Measurements from ENCODE around the gene AHRR. TPM values are rescaled to one million over a fixed set of nuclear protein-coding genes. Genes with fewer than 3 reads are reported as not detected.

Gene AHRR
- total RNA-seq, 2 donors from 2014 or later = 0.26 to 0.33 TPM

GRCh38 chr5:359301-359897 is 37.9 kb downstream of the AHRR start:
- H3K27ac ChIP-seq = no peak overlapping the region
- ATAC-seq (no peak), DNase-seq (no peak)
- no peak overlapping the region for H3K4me3 ChIP-seq
- H3K36me3 ChIP-seq (replicated peaks in 1 of 2; ENCODE audit: insufficient read depth in 1 of 2, low read depth in 2 of 2) = no peaks in the 10 kb centered on the region
- H3K9me3 ChIP-seq = no peaks in the 10 kb centered on the region
- intact Hi-C loops (cut with DNase I) = no loop called here
- H3K27me3 ChIP-seq = no peaks in the 10 kb centered on the region
- no peaks in the 10 kb centered on the region for H3K4me1 ChIP-seq
- TF ChIP-seq CTCF (IDR thresholded peaks at IDR 0.05) (no peak), POLR2A (IDR thresholded peaks at IDR 0.05) (no peak)
- 74 to 79% methylated on average over 14 to 17 of the region's 23 CpGs for WGBS, 2 donors

GRCh38 chr5:360257-361027 is 38.9 kb downstream of the AHRR start:
- intact Hi-C loops (cut with DNase I) = no loop called here
- no peaks in the 10 kb centered on the region for H3K36me3 ChIP-seq (replicated peaks in 1 of 2; ENCODE audit: insufficient read depth in 1 of 2, low read depth in 2 of 2)
- no peak for DNase-seq
- ATAC-seq = no peak
- H3K9me3 ChIP-seq = no peaks in the 10 kb centered on the region
- H3K27me3 ChIP-seq = no peaks in the 10 kb centered on the region
- no peaks in the 10 kb centered on the region for H3K4me1 ChIP-seq
- H3K27ac ChIP-seq = no peak overlapping the region
- H3K4me3 ChIP-seq = no peak overlapping the region
- WGBS, 2 donors = 72 to 73% methylated on average over 12 to 14 of the region's 14 CpGs
- TF ChIP-seq POLR2A (IDR thresholded peaks at IDR 0.05) = no peak
- TF ChIP-seq CTCF (IDR thresholded peaks at IDR 0.05) = no peak

GRCh38 chr5:362189-362588 is 40.7 kb downstream of the AHRR start:
- no peaks in the 10 kb centered on the region for H3K4me1 ChIP-seq
- H3K36me3 ChIP-seq (replicated peaks in 1 of 2; ENCODE audit: insufficient read depth in 1 of 2, low read depth in 2 of 2) = no peaks in the 10 kb centered on the region
- TF ChIP-seq CTCF (IDR thresholded peaks at IDR 0.05) (no peak), POLR2A (IDR thresholded peaks at IDR 0.05) (no peak)
- H3K4me3 ChIP-seq = no peak overlapping the region
- no peak for DNase-seq
- no peaks in the 10 kb centered on the region for H3K27me3 ChIP-seq
- ATAC-seq = no peak
- no peak overlapping the region for H3K27ac ChIP-seq
- H3K9me3 ChIP-seq = no peaks in the 10 kb centered on the region
- 62 to 71% methylated on average over 4 of the region's 4 CpGs for WGBS, 2 donors
- intact Hi-C loops (cut with DNase I) = no loop called here

DNA sequence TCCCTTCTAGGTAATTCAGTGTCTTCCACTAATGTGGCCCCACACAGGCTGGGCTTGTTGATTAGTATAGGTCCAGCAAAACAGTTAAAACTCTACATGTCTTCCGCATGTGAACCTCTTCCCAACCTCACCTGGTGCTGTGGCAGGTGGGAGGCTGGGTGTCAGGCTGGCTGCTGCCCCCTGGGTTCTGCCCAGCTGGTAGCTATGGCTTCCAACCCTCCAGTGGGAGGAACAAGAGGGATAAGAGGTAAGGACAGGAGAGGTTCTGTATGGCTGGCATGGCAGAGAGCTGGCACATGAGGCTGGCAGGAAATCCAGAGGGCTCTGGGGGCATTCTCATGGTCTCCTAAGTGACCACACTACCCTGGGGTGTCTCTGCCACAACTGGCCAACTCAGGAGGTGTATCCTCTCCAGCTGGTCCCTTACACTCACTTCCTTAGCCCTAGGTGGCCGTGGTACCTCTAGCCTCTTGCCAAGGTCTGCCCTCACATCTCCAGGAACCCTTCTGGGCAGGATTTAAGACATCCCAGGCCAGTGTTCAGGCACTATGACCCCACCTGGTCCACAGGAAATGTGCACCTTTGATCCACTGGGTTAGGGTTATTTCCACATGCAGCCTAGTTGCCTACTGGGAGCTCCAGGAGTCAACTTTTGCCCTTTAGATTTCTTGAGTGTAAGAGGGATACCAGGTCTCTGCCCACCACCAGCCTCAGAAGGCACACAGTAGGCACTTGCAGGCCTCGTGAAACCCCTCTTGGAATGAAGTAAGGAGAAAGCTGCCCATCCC is 41.7 kb downstream of the AHRR start:
- ATAC-seq (no peak), DNase-seq (no peak)
- 50 to 60% methylated on average over 2 to 3 of the region's 3 CpGs for WGBS, 2 donors
- Histone ChIP-seq H3K27ac (no peak overlapping the region), H3K27me3 (no peaks in the 10 kb centered on the region), H3K4me3 (no peak overlapping the region), H3K4me1 (no peaks in the 10 kb centered on the region), H3K36me3 (replicated peaks in 1 of 2; ENCODE audit: insufficient read depth in 1 of 2, low read depth in 2 of 2) (no peaks in the 10 kb centered on the region), H3K9me3 (no peaks in the 10 kb centered on the region)
- intact Hi-C loops (cut with DNase I) = no loop called here
- TF ChIP-seq POLR2A (IDR thresholded peaks at IDR 0.05) (no peak), CTCF (IDR thresholded peaks at IDR 0.05) (no peak)
